Smooth muscle cell of trachea (primary cell): ENCODE measurements around the gene L2HGDH. TPM values are rescaled to one million over a fixed set of nuclear protein-coding genes. Genes with fewer than 3 reads are reported as not detected.

Experiments used
- total RNA-seq: library from RNA; depleted of rRNA; stranded (reverse); fragments of >200 nt; gene quantifications from 2 replicates; pipeline ENCODE4 v1.2.1, GENCODE V29; 2014

Gene L2HGDH
- total RNA-seq: 5.6 and 7.4 TPM in 2 replicates

GRCh38 chr14:50311972-50312733 is at the start of gene L2HGDH, which contains the start of gene DMAC2L:
Gene L2HGDH (minus strand): TSS chr14:50312229. CDS start chr14:50312150, 79 bp downstream.
Gene DMAC2L (plus strand): TSS chr14:50312324. CDS start chr14:50321488, 9,164 bp downstream.

GRCh38 chr14:50231475-50232275 is 80.4 kb downstream of the L2HGDH start, which contains the start of gene SOS2:
Gene SOS2 (minus strand): TSS chr14:50231578. CDS start chr14:50231283, 295 bp downstream.

Other genes starting within 250 kb of the L2HGDH start
- gene VCPKMT, start 195.7 kb downstream of the L2HGDH start, total RNA-seq: 3.5 and 4.5 TPM in 2 replicates
- 13.9 and 26.0 TPM in 2 replicates for gene SOS2, start 80.7 kb downstream of the L2HGDH start, total RNA-seq
- gene DMAC2L, start 95 bp upstream of the L2HGDH start, total RNA-seq: 4.0 and 9.3 TPM in 2 replicates
- 24.6 and 48.5 TPM in 2 replicates for gene CDKL1, start 84.7 kb upstream of the L2HGDH start, total RNA-seq
- 52.5 and 59.7 TPM in 2 replicates for gene MAP4K5, start 220.3 kb upstream of the L2HGDH start, total RNA-seq
- 10.3 and 13.8 TPM in 2 replicates for gene ATL1, start 247.9 kb upstream of the L2HGDH start, total RNA-seq